MCF 10A (cell line): ENCODE measurements around the gene TLCD3B. TPM values are rescaled to one million over a fixed set of nuclear protein-coding genes. Genes with fewer than 3 reads are reported as not detected.

Source experiments
- BruUV-seq: library from RNA; stranded (reverse); fragments of 400-500 nt; replicated peaks from 2 replicates; lab custom pipeline; 2021; lab: Mats Ljungman, UMichigan
- CTCF ChIA-PET: fragments of 300-600 bp; sonication (Branson Sonifier 250); formaldehyde crosslinking; extraction: SDS; loops from one replicate; lab custom pipeline; 2021; ENCODE audit warnings: antibody characterized with exemption, inconsistent platforms; lab: Yijun Ruan, JAX
- POLR2A ChIA-PET: fragments of 300-600, 350-650 bp; sonication (Branson Sonifier 250); formaldehyde crosslinking; extraction: SDS; loops from one replicate; lab custom pipeline; 2020; ENCODE audit warnings: antibody characterized with exemption, inconsistent platforms; lab: Yijun Ruan, JAX
- DNase-seq: peaks from one replicate; pipeline ENCODE4 v3.0.0-alpha.2; 2018; ENCODE audit not compliant: unreplicated experiment
- H3K27ac Mint-ChIP-seq: one replicate; pipeline ENCODE4 v1.8.0; 2022; ENCODE audit warnings: mild to moderate bottlenecking, low read depth, mixed read lengths; ENCODE audit not compliant: unreplicated experiment
- H3K27me3 Mint-ChIP-seq: one replicate; pipeline ENCODE4 v1.8.0; 2022; ENCODE audit warnings: mixed read lengths; ENCODE audit not compliant: insufficient read depth, unreplicated experiment
- H3K36me3 Mint-ChIP-seq: one replicate; pipeline ENCODE4 v1.8.0; 2022; ENCODE audit warnings: mild to moderate bottlenecking, moderate library complexity, mixed read lengths; ENCODE audit not compliant: insufficient read depth, unreplicated experiment
- H3K4me1 Mint-ChIP-seq: one replicate; pipeline ENCODE4 v1.8.0; 2022; ENCODE audit warnings: mixed read lengths; ENCODE audit not compliant: insufficient read depth, unreplicated experiment
- H3K4me3 Mint-ChIP-seq: one replicate; pipeline ENCODE4 v1.8.0; 2022; ENCODE audit warnings: mild to moderate bottlenecking, moderate library complexity, mixed read lengths; ENCODE audit not compliant: unreplicated experiment
- H3K9me3 Mint-ChIP-seq: one replicate; pipeline ENCODE4 v1.8.0; 2022; ENCODE audit warnings: mixed read lengths; ENCODE audit not compliant: unreplicated experiment
- CTCF ChIP-seq: fragments of 200-600 bp; IDR thresholded peaks from one replicate; pipeline ENCODE4 v1.8.0; 2022; ENCODE audit warnings: antibody characterized with exemption, mild to moderate bottlenecking; ENCODE audit not compliant: unreplicated experiment
- intact Hi-C: fragments of 100-400 bp; cut with micrococcal nuclease; formaldehyde crosslinking; loops from 2 replicates; pipeline ENCODE4 v1.14.1; 2022
- total RNA-seq: library from RNA; stranded (reverse); gene quantifications from 2 replicates; pipeline ENCODE4 v1.2.3, GENCODE V29; 2022

TLCD3B gene
- total RNA-seq, 1 experiment from 2014 or later, result 0.21 TPM

GRCh38 chr16:30051518-30051917 lies 20.4 kb upstream of the TLCD3B start:
- intact Hi-C loops, result no loop called here
- H3K27ac Mint-ChIP-seq, result no peak overlapping the region
- H3K27me3 Mint-ChIP-seq, result no peaks in the 10 kb centered on the region
- no peaks in the 10 kb centered on the region for H3K36me3 Mint-ChIP-seq
- ChIA-PET POLR2A (interaction anchor here (1.1 kb wide), 1 partner anchor 16 kb away, joined by 3 read pairs; no protein-coding TSS in a partner anchor), CTCF (interaction anchor here (1.0 kb wide), 1 partner anchor 19 kb away, joined by 5 read pairs; the partner anchor contains the start of gene TLCD3B)
- H3K9me3 Mint-ChIP-seq, result no peaks in the 10 kb centered on the region
- no TSS peak for BruUV-seq
- H3K4me3 Mint-ChIP-seq, result peak overlapping the region; percentile 54
- H3K4me1 Mint-ChIP-seq, result peaks cover 28% of the 10 kb centered on the region
- TF ChIP-seq CTCF, result no peak
- no peak for DNase-seq

GRCh38 chr16:30049871-30050270 lies 18.8 kb upstream of the TLCD3B start:
- Mint-ChIP-seq H3K27me3 (no peaks in the 10 kb centered on the region), H3K27ac (no peak overlapping the region), H3K4me3 (no peak overlapping the region), H3K36me3 (no peaks in the 10 kb centered on the region), H3K4me1 (peaks cover 19% of the 10 kb centered on the region), H3K9me3 (no peaks in the 10 kb centered on the region)
- DNase-seq, result no peak
- intact Hi-C loops, result no loop called here
- ChIA-PET CTCF (interaction anchor here (2.8 kb wide), 1 partner anchor 18 kb away, joined by 20 read pairs; the partner anchor contains the start of gene TLCD3B), POLR2A (interaction anchor here (1.0 kb wide), 1 partner anchor 54 kb away, joined by 5 read pairs; the partner anchor contains the start of gene INO80E)
- TF ChIP-seq CTCF, result no peak
- no TSS peak for BruUV-seq

GRCh38 chr16:30046588-30046987 lies 15.5 kb upstream of the TLCD3B start:
- Mint-ChIP-seq H3K36me3 (no peaks in the 10 kb centered on the region), H3K4me3 (no peak overlapping the region), H3K9me3 (no peaks in the 10 kb centered on the region), H3K27me3 (no peaks in the 10 kb centered on the region), H3K4me1 (peaks cover 3% of the 10 kb centered on the region), H3K27ac (no peak overlapping the region)
- POLR2A ChIA-PET, result no interaction called here
- CTCF ChIA-PET, result interaction anchor here (1.4 kb wide), 1 partner anchor 15 kb away, joined by 8 read pairs; the partner anchor contains the start of gene TLCD3B
- intact Hi-C loops, result no loop called here
- no TSS peak for BruUV-seq
- TF ChIP-seq CTCF, result no peak
- no peak for DNase-seq

GRCh38 chr16:30046178-30046577 lies 15.1 kb upstream of the TLCD3B start:
- H3K27me3 Mint-ChIP-seq, result no peaks in the 10 kb centered on the region
- H3K27ac Mint-ChIP-seq, result no peak overlapping the region
- TF ChIP-seq CTCF, result no peak
- intact Hi-C loops, result no loop called here
- POLR2A ChIA-PET, result no interaction called here
- no peaks in the 10 kb centered on the region for H3K4me1 Mint-ChIP-seq
- CTCF ChIA-PET, result interaction anchor here (0.7 kb wide), 1 partner anchor 15 kb away, joined by 3 read pairs; no protein-coding TSS in a partner anchor
- no peak overlapping the region for H3K4me3 Mint-ChIP-seq
- BruUV-seq, result no TSS peak
- no peaks in the 10 kb centered on the region for H3K36me3 Mint-ChIP-seq
- no peak for DNase-seq
- H3K9me3 Mint-ChIP-seq, result no peaks in the 10 kb centered on the region
